ENCODE data around the gene MYT1. TPM values are rescaled to one million over a fixed set of nuclear protein-coding genes. Genes with fewer than 3 reads are reported as not detected.

Gene MYT1
- total and polyA plus RNA-seq, 9 of the 15 experiments (the other 6 are each of a cell fraction or from before 2014, with no cell fraction given), result 0.02 to 0.12 (median 0.06) TPM; not detected in 4

DNA sequence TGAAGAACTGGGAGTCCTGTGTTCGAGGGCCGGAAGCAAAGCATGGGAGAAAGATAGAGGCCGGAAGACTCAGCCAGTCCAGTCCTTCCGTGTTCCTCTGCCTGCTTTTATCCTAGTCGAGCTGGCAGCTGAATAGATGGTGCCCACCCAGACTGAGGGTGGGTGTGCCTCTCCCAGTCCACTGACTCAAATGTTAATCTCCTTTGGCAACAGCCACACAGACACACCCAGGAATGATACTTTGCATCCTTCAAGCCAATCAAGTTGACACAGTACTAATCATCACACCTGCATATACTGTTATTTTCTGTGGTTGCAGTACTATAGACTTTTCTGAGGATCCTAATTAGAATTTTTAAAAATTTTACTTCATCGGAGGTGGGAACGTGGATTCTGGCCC, 112.6 kb downstream of the MYT1 start:
- WGBS (ENCODE audit: insufficient coverage, low coverage, missing lambda C conversion rate), result 81% methylated on average over 7 of the region's 7 CpGs
- ChIA-PET POLR2A (no interaction called here), CTCF (ENCODE audit: low intra/inter-chr PET ratio) (no interaction called here)
- H3K4me3 ChIP-seq, result no peak overlapping the region
- H3K4me1 ChIP-seq (replicated peaks in 1 of 2; ENCODE audit: control insufficient read depth in 2 of 2, insufficient read depth in 2 of 2, low read length in 2 of 2), result no peaks in the 10 kb centered on the region
- in situ Hi-C loops (cut with MboI) (no loop called here), intact Hi-C loops (cut with micrococcal nuclease) (no loop called here)
- no peak overlapping the region for H3K27ac ChIP-seq (ENCODE audit: extremely low read depth, low read depth, low read length)
- no peaks in the 10 kb centered on the region for H4K20me1 ChIP-seq (replicated peaks; ENCODE audit: control insufficient read depth, insufficient read depth, low read length)
- ATAC-seq (no peak), DNase-seq (ENCODE audit: extremely low read depth in 1 of 4, low spot score in 3 of 4) (no peak), FAIRE-seq (no peak)
- H3K79me2 ChIP-seq (ENCODE audit: control insufficient read depth, insufficient read depth, low read length), result no peaks in the 10 kb centered on the region
- H3K9me3 ChIP-seq (replicated peaks; ENCODE audit: control insufficient read depth, insufficient read depth, low read depth, low read length), result 0 out of 2 replicates have a peak, but pooled peaks cover 2% of the 10 kb centered on the region
- H2AFZ ChIP-seq (ENCODE audit: low read depth, low read length), result no peak overlapping the region
- TF ChIP-seq, protein P1, sequence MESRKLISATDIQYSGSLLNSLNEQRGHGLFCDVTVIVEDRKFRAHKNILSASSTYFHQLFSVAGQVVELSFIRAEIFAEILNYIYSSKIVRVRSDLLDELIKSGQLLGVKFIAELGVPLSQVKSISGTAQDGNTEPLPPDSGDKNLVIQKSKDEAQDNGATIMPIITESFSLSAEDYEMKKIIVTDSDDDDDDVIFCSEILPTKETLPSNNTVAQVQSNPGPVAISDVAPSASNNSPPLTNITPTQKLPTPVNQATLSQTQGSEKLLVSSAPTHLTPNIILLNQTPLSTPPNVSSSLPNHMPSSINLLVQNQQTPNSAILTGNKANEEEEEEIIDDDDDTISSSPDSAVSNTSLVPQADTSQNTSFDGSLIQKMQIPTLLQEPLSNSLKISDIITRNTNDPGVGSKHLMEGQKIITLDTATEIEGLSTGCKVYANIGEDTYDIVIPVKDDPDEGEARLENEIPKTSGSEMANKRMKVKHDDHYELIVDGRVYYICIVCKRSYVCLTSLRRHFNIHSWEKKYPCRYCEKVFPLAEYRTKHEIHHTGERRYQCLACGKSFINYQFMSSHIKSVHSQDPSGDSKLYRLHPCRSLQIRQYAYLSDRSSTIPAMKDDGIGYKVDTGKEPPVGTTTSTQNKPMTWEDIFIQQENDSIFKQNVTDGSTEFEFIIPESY (CRISPR knock-in tag; IDR thresholded peaks at IDR 0.05), result no peak
- TF ChIP-seq, protein P2, sequence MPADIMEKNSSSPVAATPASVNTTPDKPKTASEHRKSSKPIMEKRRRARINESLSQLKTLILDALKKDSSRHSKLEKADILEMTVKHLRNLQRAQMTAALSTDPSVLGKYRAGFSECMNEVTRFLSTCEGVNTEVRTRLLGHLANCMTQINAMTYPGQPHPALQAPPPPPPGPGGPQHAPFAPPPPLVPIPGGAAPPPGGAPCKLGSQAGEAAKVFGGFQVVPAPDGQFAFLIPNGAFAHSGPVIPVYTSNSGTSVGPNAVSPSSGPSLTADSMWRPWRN (IDR thresholded peaks at IDR 0.05; ENCODE audit: low read depth), result no peak
- TF ChIP-seq E2F3 (CRISPR knock-in tag; IDR thresholded peaks at IDR 0.05) (no peak), MYC (IDR thresholded peaks at IDR 0.05; ENCODE audit: low read depth, low read length) (no peak), MYC (CRISPR knock-in tag; IDR thresholded peaks at IDR 0.05; ENCODE audit: borderline replicate concordance, low read depth) (no peak), ZNF212 (CRISPR knock-in tag; IDR thresholded peaks at IDR 0.05) (no peak), KLF6 (CRISPR knock-in tag; IDR thresholded peaks at IDR 0.05; ENCODE audit: borderline replicate concordance) (no peak), ZNF143 (CRISPR knock-in tag; IDR thresholded peaks at IDR 0.05) (no peak), NCOR1 (IDR thresholded peaks at IDR 0.05) (no peak)
- TF ChIP-seq, protein P3, sequence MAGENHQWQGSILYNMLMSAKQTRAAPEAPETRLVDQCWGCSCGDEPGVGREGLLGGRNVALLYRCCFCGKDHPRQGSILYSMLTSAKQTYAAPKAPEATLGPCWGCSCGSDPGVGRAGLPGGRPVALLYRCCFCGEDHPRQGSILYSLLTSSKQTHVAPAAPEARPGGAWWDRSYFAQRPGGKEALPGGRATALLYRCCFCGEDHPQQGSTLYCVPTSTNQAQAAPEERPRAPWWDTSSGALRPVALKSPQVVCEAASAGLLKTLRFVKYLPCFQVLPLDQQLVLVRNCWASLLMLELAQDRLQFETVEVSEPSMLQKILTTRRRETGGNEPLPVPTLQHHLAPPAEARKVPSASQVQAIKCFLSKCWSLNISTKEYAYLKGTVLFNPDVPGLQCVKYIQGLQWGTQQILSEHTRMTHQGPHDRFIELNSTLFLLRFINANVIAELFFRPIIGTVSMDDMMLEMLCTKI (IDR thresholded peaks at IDR 0.05; ENCODE audit: partially characterized antibody), result no peak
- H3K9me1 ChIP-seq (ENCODE audit: control insufficient read depth, insufficient read depth, low read length), result peaks cover 4% of the 10 kb centered on the region
- peaks cover 6% of the 10 kb centered on the region; the same call in 1 of the 3 replicates for H3K36me3 ChIP-seq (ENCODE audit: control insufficient read depth, insufficient read depth, low read length)
- H3K4me2 ChIP-seq (ENCODE audit: insufficient read depth, low read length), result no peak overlapping the region
- no TSS peak for BruUV-seq (replicated peaks)
- no peak overlapping the region for H3K9ac ChIP-seq (ENCODE audit: insufficient read depth in 1 of 2, low read depth in 2 of 2, low read length in 2 of 2)
- H3K27me3 ChIP-seq (ENCODE audit: control insufficient read depth in 2 of 2, insufficient read depth in 2 of 2, low read length in 2 of 2), result no peaks in the 10 kb centered on the region
